Adrenal gland (tissue), 5 donors: Measurements from ENCODE around the gene ANK3.

ENCODE experiments used
- POLR2A ChIP-seq, 2 donors: fragments of 450-650 bp; IDR thresholded peaks; one replicate each; pipeline ENCODE4 v1.6.1; 2017; ENCODE audit warnings: antibody characterized with exemption in 2 of 2, mild to moderate bottlenecking in 2 of 2, moderate library complexity in 1 of 2
- TF ChIP-seq, protein P1 (sequence below), 6 experiments: fragments of 450-650 bp in 4 of 6; fragments of 200-600 bp in 2 of 6; sonication (generic) in 1 of 6; IDR thresholded peaks; 1 replicate in 5 of 6; 2 replicates in 1 of 6; pipeline versions ENCODE4 v1.5.1 to v1.8.0; 2016 to 2021; ENCODE audit warnings: antibody characterized with exemption in 6 of 6, mild to moderate bottlenecking in 2 of 6, moderate library complexity in 1 of 6
- donor health status: DM: no; HTN: no; CAD: no.

DNA sequence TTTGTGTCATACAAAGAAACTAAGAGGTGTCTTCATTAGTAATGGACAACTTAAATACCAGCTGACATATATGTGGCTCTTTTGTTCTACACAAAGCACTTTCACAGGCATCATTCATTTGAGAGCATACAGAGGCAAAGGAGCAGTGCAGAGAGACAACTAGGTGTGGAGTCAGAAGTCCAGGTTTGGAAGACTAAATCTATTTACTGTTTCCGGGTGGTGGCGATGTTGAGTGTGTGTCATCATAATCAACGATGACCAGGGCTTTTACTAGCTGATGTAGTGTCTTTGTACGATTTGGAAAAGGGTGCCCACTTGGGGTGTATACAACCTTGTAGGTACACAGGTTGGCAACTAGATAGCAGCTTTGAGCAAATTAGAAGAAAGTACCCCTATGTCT, 287.9 kb downstream of the ANK3 start:
- TF ChIP-seq, protein P1, sequence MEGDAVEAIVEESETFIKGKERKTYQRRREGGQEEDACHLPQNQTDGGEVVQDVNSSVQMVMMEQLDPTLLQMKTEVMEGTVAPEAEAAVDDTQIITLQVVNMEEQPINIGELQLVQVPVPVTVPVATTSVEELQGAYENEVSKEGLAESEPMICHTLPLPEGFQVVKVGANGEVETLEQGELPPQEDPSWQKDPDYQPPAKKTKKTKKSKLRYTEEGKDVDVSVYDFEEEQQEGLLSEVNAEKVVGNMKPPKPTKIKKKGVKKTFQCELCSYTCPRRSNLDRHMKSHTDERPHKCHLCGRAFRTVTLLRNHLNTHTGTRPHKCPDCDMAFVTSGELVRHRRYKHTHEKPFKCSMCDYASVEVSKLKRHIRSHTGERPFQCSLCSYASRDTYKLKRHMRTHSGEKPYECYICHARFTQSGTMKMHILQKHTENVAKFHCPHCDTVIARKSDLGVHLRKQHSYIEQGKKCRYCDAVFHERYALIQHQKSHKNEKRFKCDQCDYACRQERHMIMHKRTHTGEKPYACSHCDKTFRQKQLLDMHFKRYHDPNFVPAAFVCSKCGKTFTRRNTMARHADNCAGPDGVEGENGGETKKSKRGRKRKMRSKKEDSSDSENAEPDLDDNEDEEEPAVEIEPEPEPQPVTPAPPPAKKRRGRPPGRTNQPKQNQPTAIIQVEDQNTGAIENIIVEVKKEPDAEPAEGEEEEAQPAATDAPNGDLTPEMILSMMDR (IDR thresholded peaks at IDR 0.05) = no peak
- no peak for TF ChIP-seq POLR2A (IDR thresholded peaks at IDR 0.05)
